GM19395 (cell line): ENCODE data around the gene DIP2C.
"Not testable (repeated sequence)": the region's sequence is repeated elsewhere in the genome, so short reads cannot be mapped to it uniquely, and the experiment has no call there.

Source experiments
- ATAC-seq: cut with Tn5 transposase; IDR thresholded peaks from one replicate; pipeline ENCODE4 v1.9.1; 2021; ENCODE audit warnings: mild to moderate bottlenecking, moderate library complexity; ENCODE audit not compliant: unreplicated experiment

DIP2C gene

DNA sequence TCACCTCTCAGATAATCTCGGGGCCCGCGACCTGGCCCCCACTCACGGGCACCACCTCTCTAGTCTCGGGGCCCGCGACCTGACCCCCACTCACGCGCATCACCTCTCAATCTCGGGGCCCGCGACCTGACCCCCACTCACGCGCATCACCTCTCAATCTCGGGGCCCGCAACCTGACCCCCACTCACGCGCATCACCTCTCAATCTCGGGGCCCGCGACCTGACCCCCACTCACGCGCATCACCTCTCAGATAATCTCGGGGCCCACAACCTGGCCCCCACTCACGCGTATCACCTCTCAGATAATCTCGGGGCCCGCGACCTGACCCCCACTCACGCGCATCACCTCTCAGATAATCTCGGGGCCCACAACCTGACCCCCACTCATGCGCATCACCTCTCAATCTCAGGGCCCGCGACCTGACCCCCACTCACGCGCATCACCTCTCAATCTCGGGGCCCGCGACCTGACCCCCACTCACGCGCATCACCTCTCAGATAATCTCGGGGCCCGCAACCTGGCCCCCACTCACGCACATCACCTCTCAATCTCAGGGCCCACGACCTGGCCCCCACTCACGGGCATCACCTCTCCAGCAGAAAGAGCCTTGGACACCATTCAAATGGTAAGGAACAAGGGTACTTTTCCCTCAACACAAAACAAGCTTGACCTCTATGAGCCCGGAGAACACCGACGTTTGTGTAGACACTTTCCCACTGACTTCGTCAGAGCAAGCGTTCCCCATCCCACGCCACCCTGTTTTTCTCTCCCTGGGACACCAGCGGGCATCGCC, 104.8 kb downstream of the DIP2C start:
- not testable (repeated sequence) for ATAC-seq

GRCh38 chr10:583433-583832, 106.0 kb downstream of the DIP2C start:
- no peak for ATAC-seq

GRCh38 chr10:581776-582330, 107.6 kb downstream of the DIP2C start:
- ATAC-seq: no peak

DNA sequence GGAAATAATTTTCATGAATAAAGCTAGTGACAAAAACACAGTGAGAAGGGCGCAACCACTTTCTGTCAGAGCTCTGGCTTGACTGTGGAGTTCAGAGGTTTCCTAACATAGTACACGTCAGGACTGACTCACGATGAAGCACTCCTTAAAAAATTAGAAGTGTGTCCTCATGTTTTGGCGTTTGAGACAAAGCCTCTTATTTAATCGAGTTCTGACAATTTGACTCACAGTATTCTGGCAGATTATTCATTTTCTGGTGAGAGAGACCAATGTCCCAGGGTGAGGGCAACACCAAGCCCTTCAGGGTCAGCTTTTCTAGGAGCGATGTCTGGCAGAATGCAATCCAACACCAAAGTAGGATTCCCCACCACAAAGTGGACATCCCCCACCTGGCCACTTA, 108.7 kb downstream of the DIP2C start:
- ATAC-seq: no peak

DNA sequence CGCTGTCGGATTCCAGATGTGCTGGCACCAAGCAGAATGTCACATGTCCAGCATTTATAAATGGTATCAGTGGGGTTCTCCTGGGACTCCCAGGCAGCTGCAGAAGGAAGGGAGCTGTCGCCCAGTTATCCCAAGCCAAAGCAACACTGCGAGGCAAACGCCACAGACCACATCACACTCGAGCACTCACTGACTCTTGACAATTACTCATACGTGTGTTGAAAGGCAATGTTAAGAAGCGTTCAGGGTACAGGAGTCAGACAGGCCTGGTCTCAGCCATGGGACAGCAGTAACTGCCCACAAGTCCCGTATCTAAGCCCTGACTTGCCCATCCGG, 113.4 kb downstream of the DIP2C start:
- no peak for ATAC-seq

- no peak for ATAC-seq
These were observed 113.9 kb downstream of the DIP2C start for GRCh38 chr10:575402-576129.

GRCh38 chr10:572696-573095, 116.8 kb downstream of the DIP2C start:
- ATAC-seq: no peak

GRCh38 chr10:571688-572451, 117.6 kb downstream of the DIP2C start:
- no peak for ATAC-seq

DNA sequence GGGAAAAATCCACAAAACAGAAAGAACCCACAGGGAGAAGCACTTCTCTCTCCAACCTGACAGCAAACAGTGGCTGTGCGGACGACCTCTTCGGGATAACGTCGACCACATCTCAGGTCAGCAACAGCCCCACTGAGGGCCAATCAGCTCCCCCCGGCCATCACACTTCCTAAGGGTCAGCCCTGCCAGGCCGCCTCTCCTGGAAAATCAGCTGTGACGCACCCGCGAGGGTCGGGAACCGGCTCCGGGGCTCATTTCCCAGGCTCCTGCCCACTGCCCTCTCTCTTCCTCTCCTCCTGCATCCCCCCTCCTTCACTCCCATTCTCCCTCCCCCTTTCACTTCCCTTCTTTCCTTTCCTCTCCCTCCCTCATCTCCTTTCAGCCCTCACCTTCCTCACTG, 118.3 kb downstream of the DIP2C start:
- no peak for ATAC-seq

GRCh38 chr10:570628-571163, 118.8 kb downstream of the DIP2C start:
- ATAC-seq: no peak

DNA sequence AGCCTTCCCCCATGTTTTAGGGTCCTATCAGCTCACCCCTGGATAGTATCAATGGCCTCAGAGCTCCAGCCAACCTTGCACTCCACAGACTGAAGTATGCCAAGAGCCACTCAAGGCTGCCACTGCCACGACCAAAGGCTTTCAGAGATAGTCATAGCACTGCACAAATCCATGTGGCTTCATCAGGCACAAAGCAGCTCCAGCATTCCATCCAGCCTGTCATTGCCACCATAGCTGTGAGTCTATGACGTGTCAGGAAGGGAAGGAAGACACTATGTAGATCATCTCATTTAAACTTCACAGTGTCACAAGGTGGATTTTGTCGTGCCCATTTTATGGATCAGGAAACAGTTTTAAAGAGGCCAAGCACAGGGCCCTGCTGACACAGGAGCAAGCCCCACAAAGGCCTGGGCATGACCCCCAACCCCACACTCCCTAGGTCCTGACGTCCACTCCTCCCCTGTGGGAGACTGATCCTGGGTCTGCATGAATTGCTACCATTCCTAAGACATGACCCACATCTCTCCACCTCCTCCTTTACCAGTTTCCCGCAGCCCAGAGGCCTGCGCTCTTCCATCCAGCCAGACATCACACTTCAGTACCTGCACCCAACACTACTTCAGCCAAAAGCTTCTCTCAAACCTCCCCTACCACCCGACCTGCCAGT, 119.4 kb downstream of the DIP2C start:
- ATAC-seq: no peak

- ATAC-seq: no peak
These were observed 120.6 kb downstream of the DIP2C start for GRCh38 chr10:568848-569247.

DNA sequence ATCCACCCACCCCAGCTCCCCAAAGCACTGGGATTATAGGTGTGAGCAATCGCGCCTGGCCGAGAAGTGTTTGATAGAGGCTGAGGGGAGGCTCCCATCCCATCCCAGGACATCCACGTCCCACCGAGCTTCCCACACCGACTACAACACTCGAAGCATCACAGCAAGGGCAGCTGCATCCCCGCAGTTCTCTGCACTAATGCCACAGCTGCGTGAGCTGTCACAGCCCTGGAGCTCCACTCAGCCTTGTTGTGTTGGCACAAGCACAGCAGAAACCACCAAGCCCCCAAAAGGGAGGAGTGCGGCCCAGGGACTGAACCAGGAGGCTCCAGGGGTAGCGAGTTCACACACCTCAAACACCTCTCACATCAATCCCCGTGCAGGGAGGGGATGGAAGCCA, 121.6 kb downstream of the DIP2C start:
- ATAC-seq: no peak

GRCh38 chr10:566241-566885, 123.1 kb downstream of the DIP2C start:
- no peak for ATAC-seq

DNA sequence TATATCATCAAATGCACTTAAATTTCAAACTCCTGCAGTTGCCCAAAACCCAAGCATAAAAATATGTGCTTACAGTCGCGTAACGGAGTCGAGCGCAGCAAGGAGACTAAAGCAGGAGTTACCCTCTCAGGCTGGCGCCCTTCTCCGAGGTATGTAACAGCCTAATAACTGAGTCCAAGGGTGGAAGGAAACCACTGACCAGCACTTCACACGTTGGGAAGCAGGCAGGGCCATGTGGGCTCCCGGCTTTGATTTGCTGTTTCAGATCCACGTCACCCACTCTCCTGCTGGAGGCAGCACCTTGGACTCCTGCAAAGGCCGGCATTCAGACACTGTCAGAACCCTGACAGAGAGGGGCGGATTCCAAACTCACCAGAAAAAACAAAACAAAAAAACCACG, 123.8 kb downstream of the DIP2C start:
- no peak for ATAC-seq

DNA sequence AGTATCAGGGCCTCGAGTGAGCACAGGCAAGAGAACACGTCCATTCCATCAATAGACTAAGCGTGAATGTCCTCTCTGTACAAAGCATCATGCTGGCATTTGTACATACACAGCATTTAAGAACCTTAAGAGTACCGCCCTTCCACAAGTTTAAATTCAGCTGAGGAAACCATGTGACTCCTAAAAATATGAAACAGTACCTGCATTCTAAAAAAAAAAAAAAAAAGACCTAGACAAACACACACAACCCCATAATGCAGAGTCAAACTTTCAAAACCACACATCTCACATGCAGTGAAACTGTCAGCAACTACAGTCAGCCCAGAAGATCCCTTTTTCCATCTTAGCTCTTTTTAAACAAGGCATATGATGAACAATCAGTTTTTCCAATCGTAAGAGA, 124.3 kb downstream of the DIP2C start:
- no peak for ATAC-seq

- no peak for ATAC-seq
These were observed 125.6 kb downstream of the DIP2C start for GRCh38 chr10:563827-564226.

- no peak for ATAC-seq
These were observed 127.3 kb downstream of the DIP2C start for GRCh38 chr10:562142-562541.

DNA sequence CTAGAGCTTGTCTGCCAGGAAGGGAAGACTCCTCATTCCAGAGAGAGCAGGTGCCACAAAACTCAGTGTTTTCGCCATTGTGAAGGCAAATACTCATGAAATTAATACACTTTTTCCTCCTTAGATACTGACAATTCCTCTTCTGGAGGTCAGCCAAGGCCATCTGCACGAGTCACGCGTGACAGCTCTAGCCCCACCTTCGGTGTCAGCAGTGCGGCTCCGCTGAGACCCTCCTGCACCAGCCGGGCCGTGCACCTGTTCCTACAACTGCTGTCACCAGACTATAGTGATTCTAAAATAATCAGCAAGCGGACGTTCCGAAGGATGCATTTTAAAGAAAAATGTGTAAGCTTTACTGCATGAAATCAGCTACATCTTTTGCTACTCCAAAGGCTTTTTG, 127.7 kb downstream of the DIP2C start:
- ATAC-seq: no peak

DNA sequence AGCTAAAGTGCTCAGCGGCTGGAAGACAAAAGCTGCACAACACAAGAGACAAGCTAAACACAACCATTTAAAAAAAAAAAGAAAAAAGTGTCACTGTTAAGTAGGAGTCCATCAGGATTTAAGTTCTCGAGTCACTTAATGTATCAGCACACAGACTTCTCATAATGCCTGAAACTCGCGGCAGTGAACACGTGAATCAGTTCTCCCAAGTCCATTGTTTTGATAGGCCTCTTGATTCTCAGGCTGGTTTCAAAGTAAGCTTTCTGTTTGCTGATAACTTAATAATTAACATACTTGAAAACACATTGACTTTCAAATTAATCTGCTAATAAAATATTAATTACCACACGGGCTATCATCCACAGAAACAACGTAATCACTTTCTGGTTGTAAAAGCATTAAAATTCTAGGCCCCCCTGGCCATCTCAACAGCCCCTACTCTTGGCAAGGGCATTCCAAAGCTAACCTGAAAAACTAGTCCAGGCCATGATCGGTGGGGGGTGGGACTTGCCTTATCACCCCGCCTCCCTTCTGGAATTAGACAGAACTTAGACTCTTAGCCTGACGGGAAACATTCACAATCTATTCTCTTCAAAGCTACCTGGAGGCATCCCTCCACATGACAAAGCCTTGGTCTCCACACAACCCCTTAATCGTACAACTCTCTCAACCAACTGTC, 129.0 kb downstream of the DIP2C start:
- ATAC-seq: no peak
